GM18951 (cell line): ENCODE data around the gene GNLY.

Experiments
- POLR2A ChIP-seq: IDR thresholded peaks from 4 replicates; pipeline ENCODE4 v1.6.1; 2011; ENCODE audit warnings: mild to moderate bottlenecking; ENCODE audit not compliant: insufficient read length, insufficient read depth; ENCODE audit errors: extremely low read depth
- in situ Hi-C: fragments of 300-500 bp; cut with MboI; formaldehyde crosslinking; loops from one replicate; pipeline ENCODE4 v1.12.0; 2022; ENCODE audit warnings: low sequenced_read_pairs, mixed read lengths, inconsistent platforms; ENCODE audit not compliant: unreplicated experiment

The GNLY gene

DNA sequence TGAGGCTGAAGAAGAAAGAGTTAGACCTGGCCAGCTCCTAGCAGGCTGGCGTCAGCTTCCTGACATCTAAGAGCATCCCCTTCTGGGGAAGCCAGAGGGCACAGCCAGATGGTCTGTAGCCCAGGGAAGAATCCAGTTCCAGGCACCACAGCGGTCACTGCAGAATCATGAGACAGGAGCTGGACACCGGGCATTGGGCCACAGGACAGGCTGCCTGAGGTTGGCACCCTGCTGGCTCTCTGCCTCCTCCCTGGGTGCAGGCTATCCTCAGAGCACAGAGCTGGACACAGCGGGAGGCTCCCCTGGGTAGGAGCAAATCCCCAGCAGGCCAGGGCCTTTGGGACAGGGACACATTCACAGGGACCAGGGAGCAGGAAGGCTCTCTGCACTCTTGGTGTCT lies 39.9 kb downstream of the GNLY start:
- TF ChIP-seq POLR2A: no peak
- in situ Hi-C loops: no loop called here

DNA sequence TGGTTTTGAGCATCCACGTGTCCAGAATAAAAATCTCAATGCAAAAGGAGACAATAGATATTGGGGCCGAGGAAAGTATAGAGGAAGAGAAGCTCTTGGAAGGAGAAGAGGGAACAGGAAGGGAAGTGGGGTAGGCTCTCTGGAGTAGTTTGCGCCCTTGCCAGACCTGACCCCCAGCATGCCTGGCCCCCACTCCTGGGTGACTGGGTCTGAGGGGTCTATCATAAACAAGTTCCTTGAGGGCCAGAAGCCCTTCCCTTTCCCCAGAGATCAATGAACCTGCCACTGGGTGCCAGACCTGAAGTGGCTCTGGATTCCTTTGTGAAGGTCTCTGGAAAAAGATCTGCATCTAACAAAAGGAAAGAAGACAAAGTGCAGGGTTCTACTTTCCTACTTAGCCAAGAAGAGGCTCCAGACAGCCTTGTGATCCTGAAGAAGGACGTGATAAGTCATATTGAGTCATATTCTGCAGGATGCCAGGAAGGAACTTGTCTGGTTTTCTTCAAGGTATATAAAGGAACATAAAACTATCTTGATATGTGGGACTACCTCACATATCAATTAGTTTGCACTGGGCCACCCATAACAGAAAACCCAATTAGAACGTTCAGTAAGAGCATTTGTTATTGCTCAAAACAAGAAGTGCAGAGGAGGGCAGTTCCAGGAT lies 40.9 kb downstream of the GNLY start:
- in situ Hi-C loops: loop anchor here (5.0 kb wide), 1 partner anchor 77 kb away; no protein-coding TSS in a partner anchor
- no peak for TF ChIP-seq POLR2A

DNA sequence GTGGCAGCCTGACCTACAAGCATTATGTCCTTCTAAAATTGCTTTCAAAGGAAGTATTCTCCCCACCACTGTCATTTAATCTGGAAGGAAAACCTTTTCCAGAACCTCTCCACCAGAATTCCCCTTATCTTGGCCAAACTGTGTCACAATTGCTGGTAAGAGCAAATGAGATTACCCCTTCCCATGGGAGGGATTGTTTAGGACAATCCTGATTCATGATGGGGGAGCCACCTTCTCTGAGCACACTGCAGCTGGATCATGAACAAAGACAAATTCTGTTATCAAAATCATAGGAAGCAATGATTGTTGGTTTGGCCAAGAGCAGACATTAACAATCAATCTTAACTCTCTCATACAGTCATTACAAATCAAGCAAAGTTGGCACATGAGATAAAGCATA lies 41.5 kb downstream of the GNLY start:
- TF ChIP-seq POLR2A: no peak
- in situ Hi-C loops: loop anchor here (5.0 kb wide), 1 partner anchor 77 kb away; no protein-coding TSS in a partner anchor

DNA sequence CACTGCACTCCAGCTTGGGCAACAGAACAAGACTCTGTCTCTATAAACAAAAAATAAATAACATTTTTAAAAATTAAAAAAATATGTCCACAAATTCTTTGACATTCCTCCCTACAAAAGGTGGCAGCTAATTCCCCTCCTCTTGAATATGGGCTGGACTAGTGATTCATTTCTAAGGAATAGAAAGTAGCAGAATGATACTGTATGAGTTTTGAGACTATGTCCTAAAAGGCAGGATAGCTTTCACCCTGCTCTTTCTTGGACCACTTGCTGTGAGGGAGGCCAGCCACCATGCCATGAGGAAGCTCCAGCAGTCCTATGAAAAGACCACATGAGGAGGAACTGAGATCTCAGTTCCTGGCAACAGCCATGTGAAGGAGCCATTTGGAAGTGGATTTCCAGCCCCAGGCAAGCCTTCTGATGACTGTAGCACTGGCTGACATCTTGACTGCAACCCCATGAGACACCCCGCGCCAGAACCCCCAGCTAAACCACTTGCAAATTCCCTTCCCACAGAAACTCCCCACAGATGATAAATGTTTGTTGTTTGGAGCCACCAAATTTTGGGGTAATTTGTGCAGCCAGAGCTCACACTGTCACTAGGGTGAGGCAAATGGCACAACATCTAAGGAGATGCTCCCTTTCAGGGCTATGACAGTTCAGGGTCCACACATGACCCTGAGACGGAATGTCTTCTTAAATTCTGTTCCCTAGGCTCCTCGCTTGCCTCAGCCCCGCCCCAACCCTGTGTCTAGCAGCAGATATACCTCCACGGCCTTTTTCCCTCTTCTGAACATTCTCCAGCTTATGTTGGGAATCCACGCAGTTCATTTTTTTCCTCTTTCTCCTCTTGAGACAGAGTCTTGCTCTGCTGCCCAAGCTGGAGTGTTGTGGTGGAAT lies 42.5 kb downstream of the GNLY start:
- no peak for TF ChIP-seq POLR2A
- in situ Hi-C loops: loop anchor here (5.0 kb wide), 1 partner anchor 76 kb away; no protein-coding TSS in a partner anchor

DNA sequence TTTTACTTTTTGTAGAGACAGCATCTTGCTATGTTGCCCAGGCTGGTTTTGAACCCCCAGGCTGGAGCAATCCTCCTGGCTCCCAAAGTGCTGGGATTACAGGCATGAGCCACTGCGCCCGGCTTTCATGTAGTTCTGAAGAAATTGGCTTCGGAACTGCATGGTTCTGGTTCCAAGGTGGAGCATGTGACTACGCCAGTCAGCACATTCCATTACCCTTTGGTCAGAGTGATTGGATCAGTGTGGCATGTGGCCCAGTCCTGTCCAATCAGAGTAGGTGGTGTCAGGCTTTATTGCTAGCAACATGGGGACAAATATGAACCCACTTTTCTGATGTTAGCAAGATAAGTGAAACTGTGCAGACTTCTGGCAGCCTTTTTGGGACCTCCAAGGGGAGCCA lies 43.3 kb downstream of the GNLY start:
- in situ Hi-C loops: loop anchor here (5.0 kb wide), 1 partner anchor 75 kb away; no protein-coding TSS in a partner anchor

DNA sequence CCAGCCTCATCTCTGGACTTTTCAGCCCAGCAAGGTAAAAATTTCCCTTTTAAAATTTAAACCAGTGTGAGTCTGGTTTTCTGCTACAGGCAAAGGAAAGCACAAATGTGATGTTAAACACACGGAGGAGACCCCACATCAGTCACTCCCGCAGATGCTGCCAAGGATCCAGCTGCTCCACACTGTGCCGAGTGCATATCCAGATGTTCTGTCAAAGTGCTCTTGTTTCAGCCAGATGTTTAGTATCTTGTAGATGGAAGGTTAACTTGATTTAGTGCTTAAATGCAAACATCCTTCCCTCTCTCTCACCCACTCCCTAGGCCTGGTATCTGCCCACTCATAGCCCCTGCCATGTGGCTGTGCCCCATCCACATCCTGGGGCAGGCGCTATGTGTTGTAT lies 43.8 kb downstream of the GNLY start:
- in situ Hi-C loops: loop anchor here (5.0 kb wide), 1 partner anchor 74 kb away; no protein-coding TSS in a partner anchor

More for the DNA sequence above, 43.3 kb downstream of the GNLY start:
- TF ChIP-seq POLR2A: no peak

DNA sequence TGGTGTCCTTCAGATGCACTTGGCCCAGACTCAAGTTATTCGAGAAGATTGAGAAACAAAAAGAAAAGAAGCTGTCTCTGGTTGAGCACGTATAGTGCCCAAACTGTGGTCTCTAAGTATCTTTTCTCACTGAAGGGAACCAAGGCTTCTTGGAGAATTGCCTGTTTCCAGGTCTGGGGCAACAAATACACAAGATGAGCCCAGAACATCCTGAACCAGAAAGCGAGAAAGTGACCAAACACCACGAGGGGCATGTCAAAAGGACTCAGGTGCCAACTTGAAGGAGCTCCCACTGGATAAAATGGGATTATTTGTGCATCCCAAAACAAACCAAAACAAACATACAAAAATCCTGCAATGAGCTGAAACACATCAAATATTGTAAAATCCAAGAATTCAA lies 46.0 kb downstream of the GNLY start:
- no peak for TF ChIP-seq POLR2A
- in situ Hi-C loops: no loop called here

More for the DNA sequence above, 43.8 kb downstream of the GNLY start:
- no peak for TF ChIP-seq POLR2A

DNA sequence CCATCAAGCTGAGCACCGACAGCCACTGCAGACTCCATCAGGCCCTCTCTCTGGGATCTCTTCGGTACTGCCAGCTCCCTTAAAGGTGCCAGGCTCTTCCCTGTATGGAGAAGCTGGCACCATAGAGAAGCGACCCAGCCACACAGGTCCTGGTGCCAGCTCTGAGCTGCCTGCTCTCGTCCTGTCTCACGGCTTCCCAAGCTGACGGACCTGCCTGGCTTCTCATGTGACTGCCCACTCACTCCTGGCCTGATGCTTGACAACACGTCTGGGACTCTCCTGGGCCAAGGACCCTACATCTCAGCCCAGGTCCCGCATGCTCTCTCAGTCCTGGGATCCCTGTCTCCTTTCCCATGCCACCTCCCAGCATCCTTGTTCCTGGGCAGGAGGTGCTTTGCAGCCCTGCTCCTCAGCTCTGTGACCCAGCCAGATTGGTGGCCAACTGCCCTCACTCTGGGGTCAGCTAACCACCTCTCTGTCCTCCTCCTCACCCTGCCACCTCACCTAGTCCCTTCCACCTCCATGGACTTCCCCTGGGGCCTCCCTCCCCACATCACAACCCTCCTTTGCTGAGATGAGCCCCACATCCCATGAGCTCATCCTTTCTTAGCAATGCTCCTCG lies 47.2 kb downstream of the GNLY start:
- in situ Hi-C loops: no loop called here

DNA sequence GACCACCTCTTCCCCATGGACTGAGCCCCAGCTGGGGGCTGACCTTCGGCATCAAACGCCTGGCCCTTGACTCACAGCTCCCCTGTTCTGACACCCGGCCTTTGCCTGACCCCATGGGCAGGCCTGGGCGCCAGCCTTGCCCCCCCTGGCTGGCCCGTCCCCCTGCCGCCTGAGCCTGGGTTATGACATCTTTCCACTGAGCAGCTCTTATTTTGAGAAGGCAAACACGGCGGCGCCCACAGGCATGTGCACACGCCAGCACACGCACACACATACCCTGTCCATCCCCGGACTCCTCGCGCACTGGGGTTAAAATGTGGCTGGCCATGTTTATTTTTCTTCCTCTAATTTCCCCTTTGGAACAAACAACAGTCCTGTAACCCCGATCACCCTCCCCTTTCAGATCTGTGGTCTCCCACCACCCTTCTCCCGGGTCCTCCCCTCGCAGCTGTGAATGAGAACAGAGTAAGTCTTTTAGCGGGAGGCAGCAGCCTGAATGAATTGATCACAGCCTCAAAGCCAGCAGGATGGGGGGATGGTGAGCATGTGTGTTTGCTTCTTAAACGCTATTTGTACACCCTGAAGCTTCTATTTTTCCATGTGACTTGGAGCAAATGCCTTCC lies 47.8 kb downstream of the GNLY start:
- no peak for TF ChIP-seq POLR2A
- in situ Hi-C loops: no loop called here

More for the DNA sequence above, 47.2 kb downstream of the GNLY start:
- no peak for TF ChIP-seq POLR2A

DNA sequence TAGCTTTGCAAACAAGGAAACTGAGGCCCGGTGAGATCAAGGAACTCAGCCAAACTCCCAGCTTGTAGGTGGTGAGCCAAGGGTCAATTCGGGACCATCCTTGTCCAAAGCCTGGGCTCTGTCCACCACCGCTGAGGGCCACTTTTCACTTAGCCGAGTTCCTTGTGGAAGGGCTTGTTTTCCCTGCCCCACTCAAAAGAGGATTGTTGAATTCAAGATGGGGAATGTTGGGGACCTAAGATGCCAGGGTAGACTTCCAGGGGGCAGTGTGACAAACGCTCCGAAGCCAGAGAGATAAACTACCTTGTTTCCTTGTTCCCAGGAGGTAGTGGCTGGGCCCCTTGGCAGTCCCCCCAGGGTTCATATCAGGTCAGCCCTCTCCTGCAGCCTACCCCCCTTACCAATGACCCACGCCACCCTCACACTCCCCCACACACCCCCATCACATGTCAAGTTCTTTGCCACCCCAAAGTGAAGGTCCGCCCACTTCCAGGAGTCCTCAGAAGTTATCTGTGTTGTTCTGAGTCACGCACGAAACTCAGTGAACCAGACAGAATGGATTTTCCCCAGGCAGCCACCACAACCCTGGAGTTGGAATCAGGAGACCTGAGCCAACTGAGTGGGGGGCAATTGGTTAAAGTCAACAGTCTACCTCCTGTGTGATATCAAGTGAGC lies 49.3 kb downstream of the GNLY start:
- in situ Hi-C loops: no loop called here
- TF ChIP-seq POLR2A: no peak

DNA sequence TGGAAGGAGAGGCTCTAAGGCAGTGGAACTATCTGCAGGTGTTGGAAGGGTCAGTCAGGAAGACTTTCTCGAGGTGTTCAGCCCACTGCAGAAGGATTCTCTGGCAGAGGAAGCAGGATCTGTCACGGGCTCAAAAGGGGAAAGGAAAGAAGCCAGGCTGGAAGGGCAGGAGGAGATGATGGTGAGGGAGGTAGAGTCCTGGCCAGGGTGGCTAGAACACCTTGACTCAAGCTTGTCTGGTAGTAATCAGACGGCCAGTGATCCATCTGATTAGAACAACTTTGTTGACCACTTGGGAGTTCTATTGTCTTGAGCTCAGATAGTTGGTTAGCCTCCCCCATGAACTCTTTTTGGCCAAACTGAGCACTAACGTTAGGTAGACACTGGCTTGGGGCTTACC lies 49.9 kb downstream of the GNLY start:
- in situ Hi-C loops: no loop called here
- TF ChIP-seq POLR2A: no peak
